K562 (cell line): ENCODE measurements around the gene CDH20. TPM values are rescaled to one million over a fixed set of nuclear protein-coding genes. Genes with fewer than 3 reads are reported as not detected.

ENCODE experiments used
- ATAC-seq: fragments of 200-7000 bp; cut with Tn5 transposase; 3 replicates; pipeline ENCODE4 v1.9.1; 2020; ENCODE audit warnings: moderate library complexity
- BruUV-seq: library from RNA; stranded (reverse); fragments of 400-500 nt; replicated peaks from 2 replicates; lab custom pipeline; 2021; lab: Mats Ljungman, UMichigan
- CTCF ChIA-PET: fragments of 300-600 bp; formaldehyde crosslinking; extraction: SDS; loops from one replicate; lab custom pipeline; 2021; ENCODE audit warnings: low intra/inter-chr PET ratio; lab: Yijun Ruan, JAX
- POLR2A ChIA-PET: fragments of 300-600, 350-650 bp; sonication (Branson Sonifier 250); formaldehyde crosslinking; extraction: SDS; loops from one replicate; lab custom pipeline; 2021; ENCODE audit warnings: antibody characterized with exemption, inconsistent platforms; lab: Yijun Ruan, JAX
- DNase-seq, 4 experiments: peaks; one replicate each; pipeline versions ENCODE4 v3.0.0 to v3.0.0-alpha.2; 2011 to 2018; ENCODE audit warnings: low spot score in 3 of 4, mixed read lengths in 3 of 4; ENCODE audit errors: extremely low read depth in 1 of 4
- FAIRE-seq: peaks from 2 replicates; lab custom pipeline; 2011; peaks lifted over from hg19 to GRCh38; lab: Jason Lieb, UNC
- H2AFZ ChIP-seq: 2 replicates; pipeline ENCODE4 v1.6.0; 2011; ENCODE audit warnings: low read depth, low read length, control low read depth, inconsistent platforms
- H3K27ac ChIP-seq: fragments of 200-600 bp; 3 replicates; pipeline ENCODE4 v1.8.0; 2011; ENCODE audit warnings: low read depth, mild to moderate bottlenecking, control low read depth, inconsistent platforms, low read length, moderate library complexity, mixed read lengths; ENCODE audit errors: extremely low read depth
- H3K27me3 ChIP-seq, 2 experiments: fragments of 300-600 bp in 1 of 2; 2 replicates in 1 of 2; 3 replicates in 1 of 2; pipeline versions ENCODE4 v1.6.0 to v1.8.0; 2011; ENCODE audit warnings: inconsistent platforms in 2 of 2, low read length in 2 of 2, mild to moderate bottlenecking in 1 of 2, mixed read lengths in 1 of 2, moderate library complexity in 1 of 2; ENCODE audit not compliant: control insufficient read depth in 2 of 2, insufficient read depth in 2 of 2
- H3K36me3 ChIP-seq: fragments of 300-600 bp; 3 replicates; pipeline ENCODE4 v1.8.0; 2011; ENCODE audit warnings: mild to moderate bottlenecking, low read length, inconsistent platforms; ENCODE audit not compliant: control insufficient read depth, insufficient read depth
- H3K4me1 ChIP-seq, 2 experiments: fragments of 200-600 bp in 1 of 2; replicated peaks in 1 of 2; 2 replicates in 1 of 2; 3 replicates in 1 of 2; pipeline versions ENCODE4 v1.5.1 to v1.8.0; 2011; ENCODE audit warnings: inconsistent platforms in 2 of 2, low read length in 2 of 2, mild to moderate bottlenecking in 1 of 2, mixed read lengths in 1 of 2, moderate library complexity in 1 of 2; ENCODE audit not compliant: control insufficient read depth in 2 of 2, insufficient read depth in 2 of 2
- H3K4me2 ChIP-seq: 2 replicates; pipeline ENCODE4 v1.6.1; 2011; ENCODE audit warnings: low read length, control low read depth, inconsistent platforms, mixed read lengths; ENCODE audit not compliant: insufficient read depth
- H3K4me3 ChIP-seq: fragments of 200-600 bp; sonication (generic), shearing (Covaris generic); 2 replicates; pipeline ENCODE4 v1.5.1; 2016; ENCODE audit warnings: control low read depth, inconsistent platforms
- H3K79me2 ChIP-seq: fragments of 200-600 bp; 3 replicates; pipeline ENCODE4 v1.8.0; 2011; ENCODE audit warnings: low read length, inconsistent platforms; ENCODE audit not compliant: control insufficient read depth, insufficient read depth
- H3K9ac ChIP-seq, 2 experiments: 2 replicates each; pipeline versions ENCODE4 v1.6.0 to v1.6.1; 2011; ENCODE audit warnings: low read depth in 2 of 2, low read length in 2 of 2, control low read depth in 1 of 2, inconsistent platforms in 1 of 2, mild to moderate bottlenecking in 1 of 2, mixed read lengths in 1 of 2; ENCODE audit not compliant: insufficient read depth in 1 of 2
- H3K9me1 ChIP-seq: one replicate; pipeline ENCODE4 v1.6.0; 2011; ENCODE audit warnings: inconsistent platforms, mild to moderate bottlenecking, low read length, moderate library complexity; ENCODE audit not compliant: control insufficient read depth, insufficient read depth
- H3K9me3 ChIP-seq: replicated peaks from 2 replicates; pipeline ENCODE4 v1.5.1; 2011; ENCODE audit warnings: low read depth, low read length, inconsistent platforms; ENCODE audit not compliant: control insufficient read depth, insufficient read depth
- H4K20me1 ChIP-seq: replicated peaks from 2 replicates; pipeline ENCODE4 v1.6.1; 2011; ENCODE audit warnings: low read length, inconsistent platforms, mixed read lengths; ENCODE audit not compliant: control insufficient read depth, insufficient read depth
- AFF1 ChIP-seq, 2 experiments: fragments of 450-650 bp; IDR thresholded peaks; 2 replicates each; pipeline ENCODE4 v1.6.1; 2018; ENCODE audit warnings: mild to moderate bottlenecking in 2 of 2, low read depth in 1 of 2; ENCODE audit not compliant: partially characterized antibody in 2 of 2
- CHCHD3 ChIP-seq: fragments of 250-450 bp; sonication (Bioruptor Pico); IDR thresholded peaks from 2 replicates; pipeline ENCODE4 v2.1.2; 2022; ENCODE audit warnings: mild to moderate bottlenecking
- HSF4 ChIP-seq: fragments of 250-450 bp; sonication (Bioruptor Pico); IDR thresholded peaks from 2 replicates; pipeline ENCODE4 v2.1.2; 2022; ENCODE audit warnings: mild to moderate bottlenecking, moderate library complexity, borderline replicate concordance
- MEF2D ChIP-seq: conservative IDR thresholded peaks from 2 replicates; pipeline ENCODE4 v1.6.1; 2016; ENCODE audit warnings: low read depth, missing genetic modification characterization, missing compliant biosample characterization
- RFX1 ChIP-seq: fragments of 450-650 bp; IDR thresholded peaks from 2 replicates; pipeline ENCODE4 v1.6.1; 2016; ENCODE audit warnings: mild to moderate bottlenecking, moderate library complexity
- STAG1 ChIP-seq: sonication (generic); formaldehyde crosslinking; IDR thresholded peaks from 2 replicates; pipeline ENCODE4 v1.5.0; 2020; ENCODE audit warnings: missing genetic modification reagents, borderline replicate concordance
- ZMIZ1 ChIP-seq, 2 experiments: fragments of 150-350 bp in 1 of 2; IDR thresholded peaks; 2 replicates each; pipeline ENCODE4 v1.6.1; 2012 to 2016; ENCODE audit warnings: low read depth in 2 of 2, low read length in 2 of 2, mild to moderate bottlenecking in 1 of 2, moderate library complexity in 1 of 2
- ZNF124 ChIP-seq: sonication (generic); formaldehyde crosslinking; IDR thresholded peaks from 2 replicates; pipeline ENCODE4 v1.8.1; 2022; ENCODE audit warnings: missing genetic modification reagents
- ZNF592 ChIP-seq: fragments of 450-650 bp; IDR thresholded peaks from 2 replicates; pipeline ENCODE4 v1.6.1; 2017; ENCODE audit warnings: antibody characterized with exemption, mild to moderate bottlenecking
- WGBS: fragments of 100-300 bp; shearing (Covaris generic); methylation state at CpG from one replicate; pipeline ENCODE4 v1.1.6; 2016; ENCODE audit warnings: low coverage, mixed read lengths; ENCODE audit not compliant: insufficient coverage; ENCODE audit errors: missing lambda C conversion rate; 5-methylcytosine and 5-hydroxymethylcytosine counted together
- in situ Hi-C: fragments of 300-500 bp; cut with MboI; formaldehyde crosslinking; loops from 4 replicates; pipeline ENCODE4 v1.15.0; 2018; ENCODE audit warnings: inconsistent platforms, mixed read lengths
- intact Hi-C: fragments of 100-400 bp; cut with micrococcal nuclease; formaldehyde crosslinking; loops from 2 replicates; pipeline ENCODE4 v1.14.2; 2022
- polyA plus RNA-seq, 8 experiments: library from polyadenylated mRNA; depleted of rRNA in 4 of 8; stranded (reverse) in 5 of 8; unstranded in 3 of 8; fragments of >200 nt; fragmentation: Nextera tagmentation in 2 of 8; fragmentation: Illumina TruSeq in 1 of 8; extraction: Ambion mirVana in 2 of 8; extraction: Trizol in 1 of 8; gene quantifications; 2 replicates each; pipeline versions ENCODE4 v1.2.1 to v1.2.3, GENCODE V29; 2011 to 2014; ENCODE audit warnings: inconsistent platforms in 1 of 8, missing spikeins in 1 of 8
- total RNA-seq, 7 experiments: library from RNA; depleted of rRNA in 6 of 7; stranded (reverse); fragments of >200 nt in 6 of 7; fragmentation: Illumina TruSeq in 2 of 7; extraction: Trizol in 2 of 7; gene quantifications; 2 replicates each; pipeline versions ENCODE4 v1.2.1 to v1.2.3, GENCODE V29; 2011 to 2021; ENCODE audit warnings: low replicate concordance in 1 of 7

Gene CDH20
- total and polyA plus RNA-seq, 9 of the 15 experiments (the other 6 are each of a cell fraction or from before 2014, with no cell fraction given): not detected

GRCh38 chr18:61474918-61475317, 141.7 kb downstream of the CDH20 start (continued):
- TF ChIP-seq AFF1 (IDR thresholded peaks at IDR 0.05; ENCODE audit: low read depth in 1 of 2, partially characterized antibody in 2 of 2): no peak
- TF ChIP-seq RFX1: no peak

- H3K9me3 ChIP-seq: no peaks in the 10 kb centered on the region
- ChIA-PET CTCF (no interaction called here), POLR2A (no interaction called here)
- no peaks in the 10 kb centered on the region for H4K20me1 ChIP-seq
- H3K4me2 ChIP-seq: no peak overlapping the region
- ATAC-seq (no peak), DNase-seq (no peak), FAIRE-seq (no peak)
- H3K4me3 ChIP-seq: no peak overlapping the region
- H3K9me1 ChIP-seq: no peaks in the 10 kb centered on the region
- intact Hi-C loops: no loop called here
- in situ Hi-C loops: no loop called here
- H2AFZ ChIP-seq: no peak overlapping the region
- 5% methylated on average over 5 of the region's 5 CpGs for WGBS
- BruUV-seq: no TSS peak
- no peaks in the 10 kb centered on the region for H3K4me1 ChIP-seq
- H3K36me3 ChIP-seq: no peaks in the 10 kb centered on the region
- H3K27ac ChIP-seq: no peak overlapping the region
- no peak overlapping the region for H3K9ac ChIP-seq
- H3K79me2 ChIP-seq: no peaks in the 10 kb centered on the region
- H3K27me3 ChIP-seq: no peaks in the 10 kb centered on the region
- no peak for TF ChIP-seq HSF4 (CRISPR knock-in tag)
- no peak for TF ChIP-seq ZNF592
- TF ChIP-seq MEF2D (tag): no peak
- no peak for TF ChIP-seq CHCHD3 (CRISPR knock-in tag)
- TF ChIP-seq STAG1: no peak
- TF ChIP-seq ZNF124: no peak
- no peak for TF ChIP-seq ZMIZ1 (IDR thresholded peaks at IDR 0.05; ENCODE audit: low read depth in 2 of 2, low read length in 2 of 2)
These were observed 142.7 kb downstream of the CDH20 start for GRCh38 chr18:61475931-61476330.
